Heart right ventricle (tissue), 16 donors: ENCODE data around the gene MSH5. TPM values are rescaled to one million over a fixed set of nuclear protein-coding genes. Genes with fewer than 3 reads are reported as not detected.

Experiments used
- ATAC-seq, 8 donors: fragments of 200-7000 bp; cut with Tn5 transposase; one replicate each; pipeline ENCODE4 v1.9.1; 2020; ENCODE audit warnings: mild to moderate bottlenecking in 8 of 8, moderate library complexity in 8 of 8, moderate number of reproducible peaks in 1 of 8
- DNase-seq, 2 donors: peaks; one replicate each; pipeline ENCODE4 v3.0.0-alpha.2; 2020
- H3K27ac ChIP-seq, 10 donors: fragments of 200-600 bp; sonication (generic) in 2 of 10; one replicate each; pipeline versions ENCODE4 v1.5.0 to v1.8.0; 2020 to 2022; ENCODE audit warnings: mild to moderate bottlenecking in 3 of 10
- H3K27me3 ChIP-seq, 7 donors: fragments of 200-600 bp; one replicate each; pipeline ENCODE4 v1.8.0; 2021 to 2022; ENCODE audit warnings: mild to moderate bottlenecking in 2 of 7
- H3K36me3 ChIP-seq, 9 donors: fragments of 200-600 bp; sonication (generic) in 1 of 9; one replicate each; pipeline versions ENCODE4 v1.5.0 to v1.8.0; 2020 to 2022; ENCODE audit warnings: mild to moderate bottlenecking in 2 of 9
- H3K4me1 ChIP-seq, 9 donors: fragments of 200-600 bp; sonication (generic) in 1 of 9; one replicate each; pipeline versions ENCODE4 v1.5.0 to v1.8.0; 2020 to 2022; ENCODE audit warnings: mild to moderate bottlenecking in 4 of 9
- H3K4me3 ChIP-seq, 10 donors: fragments of 200-600 bp; sonication (generic) in 2 of 10; one replicate each; pipeline versions ENCODE4 v1.5.0 to v1.8.0; 2020 to 2022; ENCODE audit warnings: mild to moderate bottlenecking in 7 of 10, moderate library complexity in 2 of 10
- H3K9me3 ChIP-seq, 11 donors: fragments of 200-600 bp in 10 of 11; sonication (generic) in 2 of 11; one replicate each; pipeline versions ENCODE4 v1.5.0 to v1.8.0; 2013 to 2022; ENCODE audit warnings: mild to moderate bottlenecking in 2 of 11, control low read depth in 1 of 11, moderate library complexity in 1 of 11
- WGBS, 2 donors: extraction: QIAGEN DNeasy Blood & Tissue Kit; methylation state at CpG; one replicate each; pipeline ENCODE4 v1.1.7; 2013; ENCODE audit warnings: inconsistent platforms in 1 of 2; 5-methylcytosine and 5-hydroxymethylcytosine counted together
- intact Hi-C, 10 donors: fragments of 100-400 bp; cut with DNase I; formaldehyde crosslinking; loops; one replicate each; pipeline versions ENCODE4 v1.11.1 to v1.14.2; 2022
- polyA plus RNA-seq, 2 donors: library from polyadenylated mRNA; stranded (reverse); fragments of 200-250 nt; gene quantifications; one replicate each; pipeline ENCODE4 v1.2.3, GENCODE V29; 2013
- total RNA-seq, 10 donors: library from RNA; stranded (reverse); fragmentation: NEBNext Ultra II Directional in 3 of 10; extraction: Animal tissue kit (Norgen Biotek cat#: 25700) in 3 of 10; gene quantifications; one replicate each; pipeline versions ENCODE4 v1.2.1 to v1.2.4, GENCODE V29; 2021 to 2023
- TF ChIP-seq, protein P1 (sequence below), 9 donors: fragments of 200-600 bp; sonication (generic) in 2 of 9; IDR thresholded peaks; one replicate each; pipeline versions ENCODE4 v1.5.0 to v1.8.0; 2021 to 2022; ENCODE audit warnings: antibody characterized with exemption in 9 of 9, mild to moderate bottlenecking in 5 of 9, moderate library complexity in 1 of 9
- donor health status: Arrhythmogenic right ventricular cardiomyopathy.
- donor health status: ischemic (EF 13 %, LVEDD 7.1; RV severe dilation, severe dysfunction).
- donor health status: healthy with polysubstance abuse.
- donor health status: DM: no; HTN: yes; CAD: no.
- donor health status: DM: no; HTN: no; CAD: no.
- donor health status: ischemic (EF 25% LVEDD 6.9; RV normal size, moderate dysfunction).
- donor health status: ischemic (EF 25% LVEDD 5.7; RV mildly dilated, moderate dysfunction).
- donor health status: healthy.
- donor health status: DM: yes; HTN: yes; CAD: no.
- donor health status: Ischemic cardiomyopathy.
- donor health status: ischemic (EF 35%, LVEDD 5.7; RV mildly dilated, moderate dysfunction).
- donor health status: nonischemic (EF 11% LVEDD 7.7; RV severe dilation, severe dysfunction).
- donor health status: DM: yes; HTN: yes; CAD: no.
- donor health status: PGD.
- donor health status: ischemic (EF 29% LVEDD 5.4; RV normal size, mild dysfunction).
- donor health status: nonischemic (EF 23%, LVEDD 6.1; RV moderate dilation, normal function).

MSH5 gene
- total and polyA plus RNA-seq, 12 donors, result 0.89 to 6.1 (median 2.6) TPM

DNA sequence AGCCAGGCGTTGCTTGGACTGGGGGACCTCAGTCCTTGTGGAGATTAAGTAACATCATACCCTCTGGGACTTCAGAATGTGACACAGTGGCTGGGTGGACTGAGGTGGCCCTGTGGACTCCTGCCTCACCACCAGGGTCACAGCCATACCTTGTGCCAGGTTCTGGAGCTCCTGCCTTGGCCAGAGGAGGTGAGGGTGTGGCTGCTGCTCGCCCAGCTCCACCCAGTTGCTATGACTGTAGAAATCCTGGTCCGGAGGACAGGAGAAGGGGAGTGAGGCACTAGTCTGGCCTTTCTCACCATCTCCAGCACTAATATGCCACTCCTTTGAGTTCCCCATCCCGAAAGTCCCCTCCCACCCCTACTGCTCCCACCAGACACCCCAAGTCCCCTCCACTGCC lies 35.4 kb downstream of the MSH5 start:
- intact Hi-C loops, result loop anchor here in 4 of 10 donors (5.0 to 10.0 kb wide), 3 partner anchors 57 to 62 kb away; no protein-coding TSS in a partner anchor

DNA sequence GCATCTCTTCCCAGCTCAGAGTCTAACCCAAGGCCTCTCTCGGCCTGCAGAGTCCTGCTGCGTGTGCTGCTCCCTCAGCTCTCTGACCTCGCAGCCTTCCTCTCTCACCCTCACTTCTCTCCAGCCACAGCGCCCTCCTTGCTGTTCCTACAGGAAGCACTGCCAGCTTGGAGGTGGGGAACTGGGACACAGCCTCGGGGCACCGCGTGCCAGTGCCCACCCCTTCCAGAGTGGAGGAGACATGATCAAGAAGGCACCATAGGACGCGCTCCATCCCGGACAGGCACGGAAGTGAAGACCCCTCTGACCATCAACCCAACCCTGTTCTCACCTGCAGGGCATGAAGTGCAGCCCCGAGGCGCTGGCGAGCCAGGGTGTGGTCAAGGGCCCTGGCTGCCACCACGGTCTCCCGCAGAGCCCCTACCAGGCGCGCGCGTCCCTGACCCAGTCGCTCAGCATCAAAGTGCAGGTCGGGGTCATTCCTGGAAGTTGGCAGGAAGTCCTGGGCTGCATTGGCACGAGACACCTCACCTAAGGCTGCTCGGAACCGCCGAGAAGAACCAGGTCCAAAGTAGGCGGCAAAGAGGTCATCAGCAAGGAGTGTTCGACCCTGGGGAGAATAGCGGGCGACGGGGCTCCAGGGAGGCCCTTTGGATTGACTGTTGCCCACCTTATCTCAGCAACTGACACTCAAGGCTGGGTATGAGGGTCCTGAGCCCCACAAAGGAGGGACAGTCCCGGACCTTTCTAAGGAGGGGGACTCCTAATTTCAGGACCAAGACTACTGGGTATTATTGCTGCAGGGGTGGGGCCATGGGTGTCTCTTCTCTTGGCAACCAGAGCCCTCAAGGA lies 36.1 kb downstream of the MSH5 start:
- intact Hi-C loops, result loop anchor here in 4 of 10 donors (5.0 to 10.0 kb wide), 3 partner anchors 56 to 61 kb away; no protein-coding TSS in a partner anchor
- DNase-seq (no peak), ATAC-seq (no peak)
- WGBS, 2 donors, result 89 to 94% methylated on average over 32 of the region's 32 CpGs
- peaks cover 7 to 23% (median 13%) of the 10 kb centered on the region in 9 donors for H3K4me1 ChIP-seq
- H3K27me3 ChIP-seq, result no peaks in the 10 kb centered on the region
- TF ChIP-seq, protein P1, sequence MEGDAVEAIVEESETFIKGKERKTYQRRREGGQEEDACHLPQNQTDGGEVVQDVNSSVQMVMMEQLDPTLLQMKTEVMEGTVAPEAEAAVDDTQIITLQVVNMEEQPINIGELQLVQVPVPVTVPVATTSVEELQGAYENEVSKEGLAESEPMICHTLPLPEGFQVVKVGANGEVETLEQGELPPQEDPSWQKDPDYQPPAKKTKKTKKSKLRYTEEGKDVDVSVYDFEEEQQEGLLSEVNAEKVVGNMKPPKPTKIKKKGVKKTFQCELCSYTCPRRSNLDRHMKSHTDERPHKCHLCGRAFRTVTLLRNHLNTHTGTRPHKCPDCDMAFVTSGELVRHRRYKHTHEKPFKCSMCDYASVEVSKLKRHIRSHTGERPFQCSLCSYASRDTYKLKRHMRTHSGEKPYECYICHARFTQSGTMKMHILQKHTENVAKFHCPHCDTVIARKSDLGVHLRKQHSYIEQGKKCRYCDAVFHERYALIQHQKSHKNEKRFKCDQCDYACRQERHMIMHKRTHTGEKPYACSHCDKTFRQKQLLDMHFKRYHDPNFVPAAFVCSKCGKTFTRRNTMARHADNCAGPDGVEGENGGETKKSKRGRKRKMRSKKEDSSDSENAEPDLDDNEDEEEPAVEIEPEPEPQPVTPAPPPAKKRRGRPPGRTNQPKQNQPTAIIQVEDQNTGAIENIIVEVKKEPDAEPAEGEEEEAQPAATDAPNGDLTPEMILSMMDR (IDR thresholded peaks at IDR 0.05), result no peak
- peaks cover 0 to 32% (median 10%) of the 10 kb centered on the region in 9 donors for H3K36me3 ChIP-seq
- H3K4me3 ChIP-seq, result no peak overlapping the region
- H3K27ac ChIP-seq, result peak overlapping the region in 7 of 10 donors; percentile 68 to 83 (median 80)
- no peaks in the 10 kb centered on the region for H3K9me3 ChIP-seq

More for the DNA sequence above, 35.4 kb downstream of the MSH5 start:
- Histone ChIP-seq H3K27me3 (no peaks in the 10 kb centered on the region), H3K4me1 (peaks cover 7 to 23% (median 13%) of the 10 kb centered on the region in 9 donors), H3K27ac (no peak overlapping the region), H3K9me3 (no peaks in the 10 kb centered on the region), H3K36me3 (peaks cover 0 to 25% (median 7%) of the 10 kb centered on the region in 9 donors), H3K4me3 (no peak overlapping the region)
- WGBS, 2 donors, result 79 to 81% methylated on average over 4 of the region's 4 CpGs
- TF ChIP-seq, protein P1 (IDR thresholded peaks at IDR 0.05), result no peak
- DNase-seq, result no peak
- ATAC-seq, result no peak

DNA sequence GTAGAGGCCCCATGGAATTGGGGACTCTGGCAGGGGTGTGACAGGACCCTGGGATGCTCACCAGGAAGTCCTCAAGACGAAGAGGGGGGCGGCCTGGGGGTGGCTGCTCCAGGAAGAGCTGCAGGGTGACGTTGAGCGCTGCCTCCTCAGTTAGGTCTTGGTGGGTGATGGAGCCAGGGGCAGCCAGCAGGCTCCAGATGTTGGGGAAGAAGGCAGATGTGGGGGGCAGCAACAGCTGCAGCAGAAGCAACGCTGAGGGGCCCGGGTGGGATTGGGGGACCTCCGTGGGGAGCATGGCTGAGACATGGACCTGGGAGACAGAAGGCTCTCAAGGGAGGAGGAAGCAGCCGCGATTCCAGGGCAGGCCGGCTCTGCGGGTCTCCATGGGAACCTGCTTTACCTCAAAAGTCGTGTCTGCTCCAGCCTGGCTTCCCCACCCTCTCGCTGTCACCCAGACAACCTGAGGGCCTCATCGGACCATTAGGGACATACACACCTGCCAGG lies 36.7 kb downstream of the MSH5 start:
- intact Hi-C loops, result loop anchor here in 4 of 10 donors (5.0 to 10.0 kb wide), 3 partner anchors 56 to 61 kb away; no protein-coding TSS in a partner anchor
- H3K27ac ChIP-seq, result peak overlapping the region in 9 of 10 donors; percentile 41 to 83 (median 77)
- H3K4me1 ChIP-seq, result peaks cover 7 to 23% (median 13%) of the 10 kb centered on the region in 9 donors
- H3K36me3 ChIP-seq, result peaks cover 0 to 39% (median 14%) of the 10 kb centered on the region in 9 donors
- no peaks in the 10 kb centered on the region for H3K9me3 ChIP-seq
- H3K27me3 ChIP-seq, result no peaks in the 10 kb centered on the region
- ATAC-seq (peak in 2 of 8 donors; percentile 1 to 9), DNase-seq (no peak)
- H3K4me3 ChIP-seq, result peak overlapping the region in 8 of 10 donors; percentile 13 to 47 (median 36)
- WGBS, 2 donors, result 37 to 38% methylated on average over 14 of the region's 14 CpGs
- TF ChIP-seq, protein P1 (IDR thresholded peaks at IDR 0.05), result no peak

DNA sequence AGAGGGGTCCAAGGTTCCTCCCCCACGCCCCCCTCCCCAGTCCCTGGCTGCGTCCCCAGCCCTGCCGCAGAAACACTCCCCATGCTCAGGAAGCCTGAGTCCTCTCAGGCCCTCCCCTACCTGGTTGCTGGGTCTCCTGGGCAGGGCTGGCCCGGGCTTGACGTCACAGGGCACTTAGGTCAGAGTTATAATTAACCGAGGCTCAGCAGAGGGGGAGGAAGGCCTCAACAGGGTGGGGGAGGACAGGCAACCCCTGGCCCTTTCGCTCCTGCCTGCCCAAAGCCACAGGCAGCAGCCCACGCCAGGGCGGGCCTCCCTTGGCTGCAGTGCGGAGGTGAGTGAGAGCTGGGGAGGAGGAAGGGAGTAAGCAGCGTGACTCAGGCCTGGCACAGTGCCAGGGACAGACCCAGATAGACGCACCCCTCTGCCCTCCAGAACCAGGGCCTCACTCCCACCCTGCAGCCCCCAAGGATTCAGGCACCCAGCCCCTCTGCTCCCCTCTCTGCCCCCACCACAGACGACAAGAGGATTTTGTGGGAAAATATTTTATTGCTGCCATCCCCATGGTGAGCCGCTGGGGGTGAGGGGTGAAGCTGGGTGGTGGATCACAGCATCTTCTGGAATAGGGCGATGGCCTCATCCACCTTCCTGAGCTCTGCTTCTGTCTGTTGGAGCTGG lies 37.3 kb downstream of the MSH5 start, which contains the start of gene VWA7:
Gene VWA7 (minus strand): TSS at position 340 of the 678 bp plus-strand sequence. CDS start 549 bp downstream, outside the sequence.
- H3K9me3 ChIP-seq, result no peaks in the 10 kb centered on the region
- TF ChIP-seq, protein P1 (IDR thresholded peaks at IDR 0.05), result no peak
- peak; percentile 64 to 77 for DNase-seq
- whole genome bisulfite sequencing, 2 donors, result 13 to 17% methylated on average over 15 of the region's 15 CpGs
- H3K27me3 ChIP-seq, result no peaks in the 10 kb centered on the region
- ATAC-seq, result peak; percentile 78 to 93 (median 89)
- peaks cover 7 to 23% (median 13%) of the 10 kb centered on the region in 9 donors for H3K4me1 ChIP-seq
- peak within 1 kb of the TSS; percentile 29 to 83 (median 74) for H3K27ac ChIP-seq
- intact Hi-C loops, result loop anchor here in 4 of 10 donors (5.0 to 10.0 kb wide), 3 partner anchors 55 to 60 kb away; no protein-coding TSS in a partner anchor
- H3K4me3 ChIP-seq, result peak within 1 kb of the TSS in 8 of 10 donors; percentile 13 to 47 (median 36)
- peaks cover 0 to 45% (median 19%) of the 10 kb centered on the region in 9 donors for H3K36me3 ChIP-seq
